Jurkat, Clone E6-1 (cell line): ENCODE results near the gene ABCA7.
A peak's percentile ranks its signal among the peaks of the same experiment; 100 is the strongest.

Experiments
- DNase-seq: peaks from one replicate; pipeline ENCODE4 v3.0.0-alpha.2; 2011; ENCODE audit warnings: low read depth, low spot score
- H3K4me3 ChIP-seq: 2 replicates; pipeline ENCODE4 v1.5.1; 2011; ENCODE audit warnings: mild to moderate bottlenecking, low read length, control low read depth, moderate library complexity

ABCA7 gene

DNA sequence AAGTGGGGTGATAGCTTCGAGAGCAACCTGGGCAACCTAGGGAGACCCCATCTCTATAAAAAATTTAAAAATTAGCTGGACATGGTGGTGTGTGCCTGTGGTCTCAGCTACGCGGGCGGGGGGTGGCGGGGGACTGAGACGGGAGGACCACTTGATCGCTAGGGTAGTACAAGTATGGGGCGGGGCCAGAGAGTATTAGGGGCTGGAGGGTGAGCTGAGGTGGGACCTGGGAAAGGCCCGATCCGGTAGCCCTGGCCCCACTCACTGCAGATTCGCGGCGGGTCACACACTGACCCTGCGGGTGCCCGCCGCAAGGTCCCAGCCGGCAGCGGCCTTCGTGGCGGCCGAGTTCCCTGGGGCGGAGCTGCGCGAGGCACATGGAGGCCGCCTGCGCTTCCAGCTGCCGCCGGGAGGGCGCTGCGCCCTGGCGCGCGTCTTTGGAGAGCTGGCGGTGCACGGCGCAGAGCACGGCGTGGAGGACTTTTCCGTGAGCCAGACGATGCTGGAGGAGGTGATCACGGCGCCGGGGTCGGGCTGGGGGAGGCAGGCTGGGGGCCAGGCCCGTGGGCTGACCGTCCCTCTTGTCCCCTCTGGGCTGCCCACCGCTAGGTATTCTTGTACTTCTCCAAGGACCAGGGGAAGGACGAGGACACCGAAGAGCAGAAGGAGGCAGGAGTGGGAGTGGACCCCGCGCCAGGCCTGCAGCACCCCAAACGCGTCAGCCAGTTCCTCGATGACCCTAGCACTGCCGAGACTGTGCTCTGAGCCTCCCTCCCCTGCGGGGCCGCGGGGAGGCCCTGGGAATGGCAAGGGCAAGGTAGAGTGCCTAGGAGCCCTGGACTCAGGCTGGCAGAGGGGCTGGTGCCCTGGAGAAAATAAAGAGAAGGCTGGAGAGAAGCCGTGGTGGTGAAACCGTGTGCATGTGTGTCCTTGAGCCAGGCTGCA lies 25.0 kb downstream of the ABCA7 start:
- peak; percentile 60 for DNase-seq
- peak overlapping the region; percentile 27 for H3K4me3 ChIP-seq

DNA sequence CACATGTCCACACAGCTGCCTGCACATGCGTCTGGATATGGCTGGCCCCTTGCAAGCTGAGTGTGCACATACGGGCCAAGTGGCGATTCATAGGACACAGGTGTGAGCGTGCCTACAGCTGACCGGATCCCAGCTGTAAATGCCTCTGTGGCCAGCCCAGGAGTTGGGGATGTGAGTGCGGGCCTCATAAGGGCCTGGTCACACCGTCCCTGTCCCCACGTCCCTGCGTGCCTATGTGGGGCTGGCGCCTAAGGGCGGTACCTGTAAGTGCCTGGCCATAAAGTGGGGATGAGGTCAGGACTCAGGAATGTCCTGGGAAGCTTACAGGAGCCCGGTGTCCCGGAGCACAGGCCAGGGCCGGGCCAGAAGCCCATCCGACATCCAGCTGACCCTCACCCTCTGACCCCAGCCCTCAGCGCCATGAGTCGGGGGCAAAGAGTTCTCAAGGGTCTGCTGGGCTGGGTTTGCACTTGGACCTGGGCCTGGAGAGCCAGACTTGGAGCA lies 25.8 kb downstream of the ABCA7 start:
- H3K4me3 ChIP-seq, result no peak overlapping the region; the same call in 1 of the 2 replicates
- DNase-seq, result no peak

DNA sequence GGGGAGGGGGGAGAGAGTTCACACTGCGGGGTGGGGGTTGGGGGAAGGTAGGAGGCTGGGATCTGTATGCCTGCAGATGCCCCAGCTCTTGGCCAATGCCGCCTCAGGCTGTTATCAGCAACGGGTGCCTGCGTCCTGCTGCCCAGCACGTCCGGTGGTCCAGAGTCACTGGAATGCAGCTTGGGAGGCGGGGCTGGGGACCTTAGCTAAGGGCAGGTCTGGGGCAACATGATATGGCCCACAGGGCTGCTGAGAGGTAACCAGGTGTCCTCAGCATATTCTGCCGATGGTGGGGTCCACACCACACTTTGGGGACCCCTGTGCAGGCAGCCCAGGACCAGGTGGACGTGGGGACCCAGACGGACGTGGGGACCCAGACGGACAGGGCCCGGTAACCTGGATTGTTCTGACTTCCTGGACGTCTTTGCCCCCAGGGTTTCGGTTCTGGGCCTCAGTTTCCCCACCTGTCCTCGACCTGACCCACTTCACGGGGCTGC lies 26.4 kb downstream of the ABCA7 start:
- peak overlapping the region; percentile 53 for H3K4me3 ChIP-seq
- DNase-seq, result no peak

DNA sequence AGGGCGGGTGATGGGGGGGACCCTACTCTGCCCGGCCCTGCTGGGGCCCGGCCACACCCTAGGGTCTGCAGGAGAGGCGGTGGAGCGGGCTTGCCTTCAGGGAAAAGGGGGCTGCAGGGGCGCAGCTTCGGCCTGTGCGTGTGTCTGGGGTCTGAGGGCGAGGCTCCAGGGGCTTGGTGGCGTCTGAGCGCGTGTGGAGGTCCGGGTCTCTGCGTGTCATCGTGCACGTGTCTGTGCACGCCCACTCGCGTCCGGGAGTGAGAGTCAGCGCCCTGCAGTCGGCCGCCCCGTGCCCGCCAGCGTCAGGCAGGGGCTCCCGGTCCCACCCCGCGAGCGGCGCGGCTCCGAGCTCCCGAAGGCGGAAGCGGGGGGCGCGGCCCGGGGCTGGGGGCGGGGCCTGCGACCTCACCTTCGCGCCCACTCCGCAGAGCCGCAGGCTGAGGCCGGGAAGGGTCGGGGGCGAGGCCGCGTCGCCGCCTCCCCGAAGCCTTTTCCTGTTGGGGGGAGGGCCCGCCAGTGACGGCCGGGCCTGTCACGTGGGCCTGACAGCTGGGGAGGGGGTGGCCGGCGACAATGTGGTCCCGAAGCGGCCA lies 26.9 kb downstream of the ABCA7 start, which contains the start of gene ARHGAP45:
Gene ARHGAP45, plus strand, starts transcription at position 420 of the 593 bp plus-strand sequence. CDS start 239 bp downstream, outside the sequence.
- peak within 1 kb of the TSS; percentile 89 for H3K4me3 ChIP-seq
- peak; percentile 81 for DNase-seq

DNA sequence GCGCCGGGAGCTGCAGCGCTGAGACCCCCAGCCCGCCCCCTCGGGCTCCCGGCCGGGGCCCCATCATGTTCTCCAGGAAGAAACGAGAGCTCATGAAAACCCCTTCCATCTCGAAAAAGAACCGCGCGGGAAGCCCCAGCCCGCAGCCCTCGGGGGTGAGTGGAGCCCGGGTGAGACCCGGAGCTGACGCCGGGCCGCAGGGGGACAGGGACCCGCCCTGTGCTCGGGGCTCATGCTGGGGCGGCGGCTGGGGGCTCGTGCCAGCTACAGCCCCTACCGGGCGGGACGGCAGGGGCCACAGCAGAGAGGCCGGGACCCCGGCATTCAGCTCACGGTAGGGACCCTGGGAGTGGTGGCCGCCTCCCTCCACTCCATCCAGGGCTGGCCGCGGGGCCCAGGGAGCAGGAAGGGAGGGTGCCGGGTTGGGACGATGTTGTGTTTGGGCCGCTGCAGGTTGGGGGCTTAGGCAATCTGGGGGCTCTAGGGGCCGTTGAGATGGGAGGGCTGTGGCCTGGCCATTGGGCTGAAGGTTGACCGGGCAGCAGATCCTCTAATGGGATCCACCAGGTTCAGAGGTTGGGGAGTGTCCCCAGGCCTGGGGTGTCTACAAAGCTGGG lies 27.5 kb downstream of the ABCA7 start:
- peak overlapping the region; percentile 89 for H3K4me3 ChIP-seq
- no peak for DNase-seq

DNA sequence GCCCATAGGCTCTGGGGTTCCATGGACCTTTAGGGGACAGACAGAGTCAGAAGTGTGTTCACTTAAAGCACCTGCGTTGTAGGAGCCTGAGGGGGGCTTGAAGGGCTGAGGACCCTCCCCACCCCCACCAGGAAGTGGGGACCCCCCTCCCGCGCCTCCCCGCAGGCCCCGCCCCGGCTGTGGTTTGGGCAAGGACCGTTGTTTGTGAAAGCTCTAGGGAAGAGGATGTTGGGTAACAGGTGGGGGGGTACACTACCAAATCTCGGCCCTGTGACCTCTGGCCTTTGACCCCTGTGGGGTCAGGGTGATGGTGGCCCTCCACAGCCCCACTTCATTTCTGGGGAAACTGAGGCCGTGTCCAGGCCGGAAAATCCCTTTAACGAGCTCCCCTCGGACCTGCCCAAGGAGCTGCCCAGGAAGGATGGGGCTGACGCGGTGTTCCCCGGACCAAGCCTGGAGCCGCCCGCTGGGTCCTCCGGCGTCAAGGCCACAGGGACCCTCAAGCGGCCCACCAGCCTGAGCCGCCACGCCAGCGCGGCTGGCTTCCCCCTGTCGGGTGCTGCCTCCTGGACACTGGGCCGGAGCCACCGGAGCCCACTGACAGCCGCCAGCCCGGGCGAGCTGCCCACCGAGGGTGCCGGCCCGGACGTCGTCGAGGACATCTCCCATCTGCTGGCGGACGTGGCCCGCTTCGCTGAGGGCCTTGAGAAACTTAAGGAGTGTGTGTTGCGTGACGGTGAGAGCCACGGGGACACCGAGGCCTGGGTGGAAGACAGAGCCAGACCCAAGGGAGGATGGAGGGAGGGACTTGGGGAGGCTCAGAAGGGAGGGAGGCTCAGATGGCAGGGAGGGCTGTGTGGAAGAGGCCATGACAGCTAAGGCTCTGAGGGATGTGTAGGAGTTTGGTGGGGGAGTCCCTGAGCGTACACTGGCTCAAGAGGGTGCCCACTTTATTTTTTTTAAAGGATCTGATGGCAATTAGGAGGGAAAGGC lies 28.4 kb downstream of the ABCA7 start:
- H3K4me3 ChIP-seq, result peak overlapping the region; percentile 89
- peak; percentile 85 for DNase-seq

DNA sequence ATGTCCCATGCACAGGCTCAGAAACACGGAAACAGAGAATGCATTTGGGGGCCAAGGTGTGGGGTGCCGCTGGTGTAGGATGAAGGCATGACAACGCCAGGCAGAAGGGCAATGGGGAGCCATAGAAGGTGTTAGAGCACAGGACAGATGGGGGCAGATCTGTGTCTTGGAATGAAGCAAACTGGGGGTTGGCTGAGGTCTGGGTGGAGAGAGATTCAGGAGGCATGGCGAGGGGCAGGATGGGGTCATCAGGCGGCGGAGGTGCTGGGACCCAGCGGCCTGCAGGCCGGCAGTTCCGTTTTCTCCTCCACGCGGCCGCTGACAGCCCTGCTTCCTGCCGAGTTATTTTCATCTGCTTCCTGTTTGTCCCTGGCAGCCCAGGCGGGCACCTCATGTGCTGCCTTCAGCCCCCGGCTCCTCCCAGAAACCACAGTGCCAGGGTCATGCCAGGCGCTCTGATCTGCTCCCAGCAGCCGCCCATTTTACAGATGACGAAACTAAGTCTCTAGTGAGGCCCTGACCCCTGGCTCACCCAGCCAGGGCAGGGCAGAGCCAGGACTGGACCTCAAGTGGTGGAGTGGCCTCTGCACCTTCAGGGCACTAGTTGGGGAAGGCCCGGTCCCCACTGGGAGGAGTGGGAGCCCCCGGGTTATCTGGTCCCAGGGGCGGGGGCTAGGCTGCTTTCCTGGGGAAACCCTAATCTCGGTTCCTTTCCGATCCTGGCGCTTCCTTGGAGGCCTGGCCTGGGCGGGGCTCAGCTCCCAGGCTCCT lies 29.3 kb downstream of the ABCA7 start:
- H3K4me3 ChIP-seq, result peak overlapping the region; percentile 89
- DNase-seq, result peak; percentile 71

DNA sequence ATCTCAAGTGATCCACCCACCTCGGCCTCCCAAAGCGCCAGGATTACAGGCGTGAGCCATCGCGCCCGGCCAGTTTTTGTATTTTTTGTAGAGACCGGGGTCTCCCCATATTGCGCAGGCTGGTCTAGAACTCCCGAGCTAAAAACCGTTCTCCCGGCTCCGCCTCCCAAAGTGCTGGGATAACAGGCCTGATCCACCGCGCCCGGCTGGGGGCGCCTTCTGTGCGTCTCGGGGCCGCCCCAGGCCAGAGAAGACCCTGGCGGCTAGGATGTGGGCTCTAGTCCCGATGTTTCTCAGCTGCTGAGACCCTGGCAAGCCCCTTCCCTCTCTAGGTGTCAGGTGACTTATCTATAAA lies 30.6 kb downstream of the ABCA7 start:
- no peak overlapping the region for H3K4me3 ChIP-seq
- no peak for DNase-seq

DNA sequence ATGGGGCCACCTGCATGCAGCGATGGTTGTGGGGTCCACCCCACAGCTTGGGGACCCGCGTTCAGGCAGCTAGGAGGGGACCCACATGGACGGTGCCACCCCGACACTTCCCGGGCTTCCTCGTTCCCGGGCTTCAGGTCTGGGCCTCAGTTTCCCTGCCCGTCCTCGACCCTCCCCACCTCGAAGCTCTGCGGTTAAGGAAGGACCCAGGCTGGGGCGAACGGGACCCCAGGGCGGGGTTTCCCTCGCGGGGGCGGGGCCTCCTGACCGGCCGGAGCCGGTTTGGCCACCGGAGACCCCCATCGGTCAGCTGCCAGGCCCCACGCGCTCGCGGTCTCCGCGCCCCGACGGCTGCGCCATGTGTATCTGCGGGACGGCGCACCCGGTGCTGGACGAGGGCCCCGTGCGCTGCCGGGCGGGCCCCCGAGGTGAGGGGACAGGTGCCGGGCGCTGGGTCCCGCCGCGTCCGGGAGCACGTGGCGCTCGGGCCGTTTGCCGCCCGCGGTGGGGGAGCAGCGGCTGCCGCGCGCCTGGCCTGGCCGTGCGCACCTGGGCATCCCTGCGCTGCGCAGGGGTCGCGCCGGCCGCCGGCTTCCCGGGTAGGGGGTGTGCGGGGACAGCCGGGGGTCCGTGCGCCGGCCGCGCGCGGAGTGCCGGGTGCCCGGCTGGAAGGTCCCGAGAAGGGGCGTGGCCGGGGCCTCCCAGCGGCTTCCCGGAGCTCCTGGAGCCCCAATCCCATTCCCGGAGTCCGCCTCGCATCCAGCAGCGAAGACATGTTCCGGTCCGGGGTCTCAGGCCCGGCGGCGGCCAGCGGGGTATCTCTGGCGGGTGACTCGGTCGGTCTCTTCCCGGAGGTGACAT lies 31.3 kb downstream of the ABCA7 start:
- H3K4me3 ChIP-seq, result no peak overlapping the region
- DNase-seq, result no peak

DNA sequence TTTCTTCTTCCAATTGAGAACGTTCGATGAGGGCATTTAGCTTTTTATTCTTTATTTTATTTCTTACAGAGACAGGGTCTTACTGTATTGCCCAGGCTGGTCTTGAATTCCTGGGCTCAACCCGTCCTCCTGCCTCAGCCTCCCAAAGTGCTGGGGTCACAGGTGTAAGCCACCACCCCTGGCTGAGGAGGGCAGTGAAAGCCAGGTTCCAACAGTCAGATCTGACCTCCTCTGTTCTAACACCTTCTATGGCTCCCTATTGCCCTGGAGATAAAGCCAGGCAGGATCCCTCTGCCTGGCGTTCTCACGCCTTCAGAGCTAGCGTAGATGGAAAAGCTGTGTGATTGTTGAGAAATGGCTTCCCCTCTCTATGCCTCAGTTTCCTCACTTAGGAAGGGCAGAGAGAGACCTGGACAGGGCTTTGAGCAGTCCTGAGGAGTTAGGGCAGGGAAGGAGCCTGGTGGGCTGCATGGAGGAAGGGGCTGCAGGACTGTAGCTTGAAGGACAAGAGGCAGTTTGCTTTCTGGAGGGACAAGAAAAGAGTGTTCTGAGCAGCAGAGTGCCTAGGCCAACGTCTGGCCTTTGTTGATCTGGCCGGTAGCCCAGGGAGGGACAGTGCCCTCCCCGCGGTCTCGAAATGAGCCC lies 32.6 kb downstream of the ABCA7 start:
- DNase-seq, result no peak
- no peak overlapping the region for H3K4me3 ChIP-seq

DNA sequence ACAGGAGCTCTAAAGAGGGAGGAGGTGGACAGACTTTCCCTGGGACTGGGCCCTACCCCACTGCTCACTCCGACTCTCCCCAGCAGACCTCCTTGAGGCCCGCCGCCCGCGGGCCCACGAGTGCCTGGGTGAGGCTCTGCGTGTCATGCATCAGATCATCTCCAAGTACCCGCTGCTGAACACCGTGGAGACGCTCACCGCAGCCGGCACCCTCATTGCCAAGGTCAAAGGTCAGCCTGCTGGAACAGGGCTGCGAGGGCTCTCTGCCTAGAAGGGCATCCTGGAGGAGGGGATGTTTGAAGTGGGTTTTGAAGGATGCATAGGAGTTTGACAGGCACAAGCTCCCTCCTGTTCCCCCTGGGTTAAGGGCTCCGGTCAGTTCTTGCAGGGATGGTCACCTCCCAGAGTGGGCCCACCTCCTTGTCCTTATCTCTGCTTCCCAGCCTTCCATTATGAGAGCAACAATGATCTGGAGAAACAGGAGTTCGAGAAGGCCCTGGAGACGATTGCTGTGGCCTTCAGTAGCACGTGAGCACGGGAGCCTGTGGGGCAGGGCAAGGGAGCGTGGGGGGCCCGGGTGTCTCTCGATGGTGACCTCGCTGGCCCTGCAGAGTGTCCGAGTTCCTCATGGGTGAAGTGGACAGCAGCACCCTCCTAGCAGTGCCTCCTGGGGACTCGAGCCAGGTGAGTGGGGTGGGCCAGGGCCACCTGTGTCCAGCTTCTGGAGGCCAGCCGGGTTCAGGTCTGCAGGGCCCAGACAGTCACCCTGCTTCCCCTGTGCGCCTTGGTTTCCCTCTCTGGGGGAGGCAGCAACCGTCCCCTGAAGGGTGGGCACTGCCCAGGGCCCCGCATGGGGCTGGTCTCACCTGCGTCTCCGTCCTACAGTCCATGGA lies 33.4 kb downstream of the ABCA7 start:
- no peak overlapping the region for H3K4me3 ChIP-seq
- no peak for DNase-seq

DNA sequence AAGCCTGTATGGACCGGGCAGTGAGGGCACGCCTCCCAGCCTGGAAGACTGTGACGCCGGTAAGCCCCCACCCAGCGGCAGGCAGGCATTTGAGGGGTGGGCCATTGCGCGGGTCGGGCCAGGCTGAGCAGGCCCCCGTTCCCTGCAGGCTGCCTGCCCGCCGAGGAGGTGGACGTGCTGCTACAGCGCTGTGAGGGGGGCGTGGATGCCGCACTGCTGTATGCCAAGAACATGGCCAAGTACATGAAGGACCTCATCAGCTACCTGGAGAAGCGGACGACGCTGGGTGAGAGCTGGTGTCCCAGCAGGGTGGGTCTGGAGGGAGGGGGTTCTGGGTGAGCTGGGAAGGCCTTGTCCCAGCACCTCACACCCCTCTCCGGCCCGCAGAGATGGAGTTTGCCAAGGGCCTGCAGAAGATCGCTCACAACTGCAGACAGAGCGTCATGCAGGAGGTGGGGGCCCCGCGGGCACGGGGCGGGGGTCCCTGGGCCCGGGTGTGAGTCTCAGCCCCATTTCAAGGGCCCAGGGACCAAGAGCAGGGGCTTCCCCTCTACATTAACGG lies 34.1 kb downstream of the ABCA7 start:
- peak overlapping the region; percentile 36 for H3K4me3 ChIP-seq
- DNase-seq, result no peak

DNA sequence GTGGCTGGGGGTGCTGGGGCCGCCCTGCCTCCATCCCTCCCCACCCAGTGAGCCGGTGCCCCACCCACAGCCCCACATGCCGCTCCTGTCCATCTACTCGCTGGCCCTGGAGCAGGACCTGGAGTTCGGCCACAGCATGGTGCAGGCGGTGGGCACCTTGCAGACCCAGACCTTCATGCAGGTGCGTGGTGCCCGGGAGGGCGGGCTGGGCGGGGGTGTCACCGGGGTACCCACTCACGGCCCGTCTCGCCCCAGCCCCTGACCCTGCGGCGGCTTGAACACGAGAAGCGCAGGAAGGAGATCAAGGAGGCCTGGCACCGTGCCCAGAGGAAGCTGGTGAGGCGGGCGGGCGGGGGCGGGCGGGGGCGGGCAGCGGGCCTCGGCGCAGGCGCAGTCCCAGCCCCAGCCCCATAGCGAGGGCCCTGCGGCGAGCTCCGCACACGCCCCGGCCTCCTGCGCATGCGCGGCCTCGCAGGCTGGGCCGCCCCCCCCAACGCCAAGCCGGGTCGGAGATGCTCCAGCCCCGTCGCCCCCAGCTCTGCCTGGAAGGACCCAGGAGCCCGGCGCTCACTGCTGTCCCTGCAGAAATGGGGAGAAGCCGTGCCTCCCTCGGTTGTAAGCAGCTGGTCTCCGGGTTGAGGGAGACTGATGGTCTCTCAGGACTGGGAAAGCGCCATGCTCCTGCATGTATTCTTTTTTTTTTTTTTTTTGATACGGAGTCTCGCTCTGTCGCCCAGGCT lies 34.8 kb downstream of the ABCA7 start:
- peak overlapping the region; percentile 47 for H3K4me3 ChIP-seq
- peak; percentile 86 for DNase-seq

DNA sequence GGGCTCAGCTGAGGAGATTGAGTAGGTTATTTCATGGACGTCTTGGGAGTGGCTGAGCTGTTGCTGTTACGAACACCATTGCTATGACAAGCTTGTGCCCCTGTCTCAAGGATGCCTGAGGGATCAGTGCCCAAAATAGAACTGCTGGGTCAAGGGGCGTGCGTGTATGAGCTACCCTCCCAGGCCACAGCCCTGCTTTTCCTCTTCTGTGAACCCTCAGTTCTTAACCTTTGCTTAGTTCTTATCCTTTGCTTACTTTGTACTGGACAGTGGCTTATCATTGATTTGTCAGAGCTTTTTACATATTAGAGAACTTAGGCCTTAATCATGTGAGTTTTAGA lies 36.1 kb downstream of the ABCA7 start:
- no peak overlapping the region for H3K4me3 ChIP-seq
- no peak for DNase-seq

DNA sequence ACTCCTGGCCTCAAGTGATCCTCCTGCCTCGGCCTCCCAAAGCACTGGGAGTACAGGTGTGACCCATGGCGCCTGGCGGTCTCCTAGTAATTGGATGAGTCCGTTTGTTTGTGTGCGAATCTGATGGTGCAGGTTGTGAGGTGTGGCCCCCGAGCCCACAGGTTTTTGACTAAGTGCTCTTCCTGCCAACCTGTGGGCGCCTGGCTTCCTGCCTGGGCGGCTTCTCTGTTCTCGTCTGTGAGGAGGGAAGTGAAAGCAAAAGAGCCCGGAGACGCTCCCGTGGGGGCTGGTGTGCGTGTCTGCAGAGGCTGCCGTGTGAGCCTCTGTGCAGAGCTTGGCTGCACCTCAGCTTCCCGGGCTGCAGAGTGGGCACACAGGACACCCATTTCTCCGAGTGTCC lies 37.0 kb downstream of the ABCA7 start:
- peak overlapping the region; percentile 38 for H3K4me3 ChIP-seq
- DNase-seq, result peak; percentile 95
